ENCODE measurements around the gene BOD1L1.

GRCh38 chr4:13529128-13529919 is 98.2 kb downstream of the BOD1L1 start:
- no peak for TF ChIP-seq CTCF (IDR thresholded peaks at IDR 0.05)
- no peak for TF ChIP-seq POLR2AphosphoS5 (IDR thresholded peaks at IDR 0.05)
- no peak for TF ChIP-seq EP300 (IDR thresholded peaks at IDR 0.05)
- no peak for TF ChIP-seq POLR2A (IDR thresholded peaks at IDR 0.05)
